Transverse colon (tissue), 4 donors: ENCODE measurements around the gene CLN6. TPM values are rescaled to one million over a fixed set of nuclear protein-coding genes. Genes with fewer than 3 reads are reported as not detected.

Source experiments
- DNase-seq: peaks from one replicate; pipeline ENCODE4 v3.0.0-alpha.2; 2019
- H3K27ac ChIP-seq, 4 donors: fragments of 200-600 bp; sonication (generic); 2 replicates each; pipeline ENCODE4 v1.5.1; 2016 to 2018; ENCODE audit warnings: inconsistent platforms in 4 of 4
- H3K27me3 ChIP-seq: fragments of 200-600 bp; sonication (generic); 2 replicates; pipeline ENCODE4 v1.5.1; 2017; ENCODE audit warnings: inconsistent platforms
- H3K36me3 ChIP-seq, 4 donors: fragments of 200-600 bp; sonication (generic); 2 replicates each; pipeline ENCODE4 v1.5.1; 2017 to 2019; ENCODE audit warnings: inconsistent platforms in 4 of 4
- H3K4me1 ChIP-seq, 4 donors: fragments of 200-600 bp; sonication (generic); 2 replicates each; pipeline ENCODE4 v1.5.1; 2017 to 2020; ENCODE audit warnings: inconsistent platforms in 4 of 4
- H3K4me3 ChIP-seq, 4 donors: fragments of 200-600 bp; sonication (generic); 1 replicate in 1 of 4; 2 replicates in 3 of 4; pipeline versions ENCODE4 v1.5.1 to v1.6.1; 2017 to 2019; ENCODE audit warnings: inconsistent platforms in 4 of 4
- H3K9me3 ChIP-seq, 2 donors: fragments of 200-600 bp; sonication (generic); 2 replicates each; pipeline ENCODE4 v1.5.1; 2017 to 2019; ENCODE audit warnings: inconsistent platforms in 2 of 2
- CTCF ChIP-seq, 5 experiments: fragments of 200-600 bp in 3 of 5; fragments of 450-650 bp in 2 of 5; sonication (generic) in 3 of 5; IDR thresholded peaks; 1 replicate in 2 of 5; 2 replicates in 3 of 5; pipeline ENCODE4 v1.5.1; 2016 to 2017; ENCODE audit warnings: antibody characterized with exemption in 5 of 5, inconsistent platforms in 3 of 5, mild to moderate bottlenecking in 2 of 5, moderate library complexity in 1 of 5
- EP300 ChIP-seq: sonication (generic); formaldehyde crosslinking; IDR thresholded peaks from one replicate; pipeline ENCODE4 v1.6.1; 2017; ENCODE audit warnings: antibody characterized with exemption, low read depth
- POLR2A ChIP-seq: fragments of 450-650 bp; IDR thresholded peaks from one replicate; pipeline ENCODE4 v1.6.1; 2016; ENCODE audit warnings: antibody characterized with exemption, mild to moderate bottlenecking, moderate library complexity
- POLR2AphosphoS5 ChIP-seq, 3 donors: sonication (generic); formaldehyde crosslinking; IDR thresholded peaks; one replicate each; pipeline ENCODE4 v1.6.1; 2016; ENCODE audit warnings: antibody characterized with exemption in 3 of 3
- WGBS, 2 donors: methylation state at CpG; one replicate each; pipeline ENCODE4 v1.1.5; 2018; ENCODE audit warnings: low coverage in 1 of 2; 5-methylcytosine and 5-hydroxymethylcytosine counted together
- in situ Hi-C, 4 donors: fragments of 200-750 bp; cut with MboI; loops; one replicate each; pipeline versions ENCODE4 v1.15.0 to v1.15.1; 2017; ENCODE audit warnings: low sequenced_read_pairs in 3 of 4, low pct_ligation_motif_present in 1 of 4, low pct_unique_long_range_greater_than_20kb in 1 of 4
- intact Hi-C: fragments of 100-400 bp; cut with DNase I; formaldehyde crosslinking; loops from one replicate; pipeline ENCODE4 v1.15.1; 2023; ENCODE audit warnings: low total_unique reads
- total RNA-seq, 4 donors: library from RNA; depleted of rRNA; stranded (reverse); fragments of >200 nt; gene quantifications; one replicate each; pipeline ENCODE4 v1.1.0, GENCODE V29; 2016

CLN6 gene
- total RNA-seq, 4 donors from 2014 or later, result 13.8 to 28.1 (median 18.2) TPM

GRCh38 chr15:68210409-68210756 lies 19.1 kb downstream of the CLN6 start:
- H3K27ac ChIP-seq, result peak overlapping the region in 2 of 4 donors; percentile 8 to 24
- intact Hi-C loops, result loop anchor here (2.0 kb wide), 1 partner anchor 348 kb away; no protein-coding TSS in a partner anchor
- DNase-seq, result no peak

GRCh38 chr15:68209735-68210408 lies 19.7 kb downstream of the CLN6 start:
- intact Hi-C loops (loop anchor here (2.0 to 5.0 kb wide), 2 partner anchors 347 to 1683 kb away; no protein-coding TSS in a partner anchor), in situ Hi-C loops (no loop called here)
- Histone ChIP-seq H3K4me3 (no peak overlapping the region), H3K9me3 (no peaks in the 10 kb centered on the region), H3K4me1 (peaks cover 8 to 31% (median 23%) of the 10 kb centered on the region in 4 donors), H3K27ac (peak overlapping the region in 1 of 4 donors; percentile 8), H3K27me3 (no peaks in the 10 kb centered on the region), H3K36me3 (no peaks in the 10 kb centered on the region)
- WGBS, 2 donors, result 67 to 72% methylated on average over 1 to 13 of the region's 13 CpGs
- no peak for DNase-seq
- TF ChIP-seq EP300 (no peak), CTCF (IDR thresholded peaks at IDR 0.05) (no peak), POLR2A (no peak), POLR2AphosphoS5 (IDR thresholded peaks at IDR 0.05) (no peak)

More at GRCh38 chr15:68210409-68210756, 19.1 kb downstream of the CLN6 start:
- Histone ChIP-seq H3K4me3 (peak overlapping the region in 1 of 4 donors; percentile 4), H3K9me3 (no peaks in the 10 kb centered on the region), H3K4me1 (peaks cover 5 to 26% (median 19%) of the 10 kb centered on the region in 4 donors), H3K36me3 (no peaks in the 10 kb centered on the region), H3K27me3 (no peaks in the 10 kb centered on the region)
- WGBS, 2 donors, result 55% methylated on average over 9 of the region's 9 CpGs; no CpG with 5 or more reads in 1 of the 2 donors
- TF ChIP-seq EP300, result no peak
- no peak for TF ChIP-seq CTCF (IDR thresholded peaks at IDR 0.05)
- in situ Hi-C loops, result no loop called here

GRCh38 chr15:68209272-68209671 lies 20.3 kb downstream of the CLN6 start:
- H3K4me3 ChIP-seq, result no peak overlapping the region
- intact Hi-C loops (loop anchor here (5.0 kb wide), 1 partner anchor 1682 kb away; no protein-coding TSS in a partner anchor), in situ Hi-C loops (no loop called here)
- H3K4me1 ChIP-seq, result peaks cover 12 to 37% (median 26%) of the 10 kb centered on the region in 4 donors
- TF ChIP-seq EP300 (no peak), POLR2A (no peak), POLR2AphosphoS5 (IDR thresholded peaks at IDR 0.05) (no peak)
- no peaks in the 10 kb centered on the region for H3K9me3 ChIP-seq
- no peaks in the 10 kb centered on the region for H3K27me3 ChIP-seq
- no peak for DNase-seq
- H3K36me3 ChIP-seq, result no peaks in the 10 kb centered on the region
- peak overlapping the region in 1 of 4 donors; percentile 1 for H3K27ac ChIP-seq
- WGBS, 2 donors, result 60 to 95% methylated on average over 1 to 7 of the region's 7 CpGs

GRCh38 chr15:68208636-68209240 lies 20.8 kb downstream of the CLN6 start:
- intact Hi-C loops (loop anchor here (5.0 kb wide), 1 partner anchor 1681 kb away; no protein-coding TSS in a partner anchor), in situ Hi-C loops (no loop called here)
- Histone ChIP-seq H3K27me3 (no peaks in the 10 kb centered on the region), H3K27ac (no peak overlapping the region), H3K9me3 (no peaks in the 10 kb centered on the region), H3K4me3 (no peak overlapping the region), H3K4me1 (peaks cover 12 to 42% (median 29%) of the 10 kb centered on the region in 4 donors), H3K36me3 (no peaks in the 10 kb centered on the region)
- WGBS, 2 donors, result 76 to 81% methylated on average over 8 to 13 of the region's 13 CpGs
- no peak for DNase-seq
- TF ChIP-seq EP300 (no peak), CTCF (IDR thresholded peaks at IDR 0.05) (no peak), POLR2AphosphoS5 (IDR thresholded peaks at IDR 0.05) (no peak), POLR2A (no peak)
